Ascending aorta (tissue), 2 donors: ENCODE results near the gene GTF3C4. TPM values are rescaled to one million over a fixed set of nuclear protein-coding genes. Genes with fewer than 3 reads are reported as not detected.

Source experiments
- DNase-seq, 2 donors: peaks; one replicate each; pipeline ENCODE4 v3.0.0-alpha.2; 2019; ENCODE audit warnings: low spot score in 2 of 2
- H3K27ac ChIP-seq, 2 donors: fragments of 200-600 bp; sonication (generic); one replicate each; pipeline ENCODE4 v1.5.1; 2016 to 2017; ENCODE audit warnings: mild to moderate bottlenecking in 1 of 2
- H3K27me3 ChIP-seq: fragments of 200-600 bp; sonication (generic); one replicate; pipeline ENCODE4 v1.5.1; 2017
- H3K36me3 ChIP-seq, 2 donors: fragments of 200-600 bp; sonication (generic); one replicate each; pipeline ENCODE4 v1.5.1; 2016
- H3K4me1 ChIP-seq, 2 donors: fragments of 200-600 bp; sonication (generic); one replicate each; pipeline ENCODE4 v1.5.1; 2016 to 2017; ENCODE audit warnings: mild to moderate bottlenecking in 1 of 2
- H3K4me3 ChIP-seq, 2 donors: fragments of 200-600 bp; sonication (generic); one replicate each; pipeline ENCODE4 v1.5.1; 2016 to 2017; ENCODE audit warnings: mild to moderate bottlenecking in 1 of 2
- H3K9me3 ChIP-seq, 2 donors: fragments of 200-600 bp; sonication (generic); one replicate each; pipeline ENCODE4 v1.5.1; 2016
- CTCF ChIP-seq, 3 experiments: fragments of 200-600 bp in 2 of 3; fragments of 450-650 bp in 1 of 3; sonication (generic) in 2 of 3; IDR thresholded peaks; one replicate each; pipeline ENCODE4 v1.5.1; 2016 to 2019; ENCODE audit warnings: antibody characterized with exemption in 3 of 3, mild to moderate bottlenecking in 1 of 3, moderate library complexity in 1 of 3
- intact Hi-C: fragments of 100-400 bp; cut with DNase I; formaldehyde crosslinking; loops from one replicate; pipeline ENCODE4 v1.15.1; 2023
- total RNA-seq: library from RNA; depleted of rRNA; stranded (reverse); fragments of >200 nt; gene quantifications from one replicate; pipeline ENCODE4 v1.1.0, GENCODE V29; 2016

Gene GTF3C4
- total RNA-seq, 1 donor from 2014 or later: 9.8 TPM

GRCh38 chr9:132731230-132731629 is 61.0 kb downstream of the GTF3C4 start:
- no peak overlapping the region for H3K4me3 ChIP-seq
- no peak for TF ChIP-seq CTCF (IDR thresholded peaks at IDR 0.05)
- H3K4me1 ChIP-seq: no peaks in the 10 kb centered on the region
- no peak for DNase-seq
- intact Hi-C loops: no loop called here
- H3K27ac ChIP-seq: no peak overlapping the region
- no peaks in the 10 kb centered on the region for H3K36me3 ChIP-seq
- H3K27me3 ChIP-seq: no peaks in the 10 kb centered on the region
- H3K9me3 ChIP-seq: no peaks in the 10 kb centered on the region

- intact Hi-C loops: no loop called here
- no peak for TF ChIP-seq CTCF (IDR thresholded peaks at IDR 0.05)
- Histone ChIP-seq H3K27ac (no peak overlapping the region), H3K27me3 (no peaks in the 10 kb centered on the region), H3K4me3 (no peak overlapping the region), H3K36me3 (no peaks in the 10 kb centered on the region), H3K4me1 (no peaks in the 10 kb centered on the region), H3K9me3 (no peaks in the 10 kb centered on the region)
- no peak for DNase-seq
Measured at GRCh38 chr9:132732326-132733259, 62.3 kb downstream of the GTF3C4 start.

GRCh38 chr9:132733260-132733815 is 63.1 kb downstream of the GTF3C4 start:
- Histone ChIP-seq H3K27ac (no peak overlapping the region), H3K4me1 (no peaks in the 10 kb centered on the region), H3K4me3 (no peak overlapping the region), H3K27me3 (no peaks in the 10 kb centered on the region), H3K9me3 (no peaks in the 10 kb centered on the region), H3K36me3 (no peaks in the 10 kb centered on the region)
- TF ChIP-seq CTCF (IDR thresholded peaks at IDR 0.05): no peak
- DNase-seq: no peak
- intact Hi-C loops: no loop called here

- Histone ChIP-seq H3K4me3 (no peak overlapping the region), H3K36me3 (no peaks in the 10 kb centered on the region), H3K4me1 (no peaks in the 10 kb centered on the region), H3K27me3 (no peaks in the 10 kb centered on the region), H3K27ac (no peak overlapping the region), H3K9me3 (no peaks in the 10 kb centered on the region)
- DNase-seq: no peak
- intact Hi-C loops: no loop called here
- TF ChIP-seq CTCF (IDR thresholded peaks at IDR 0.05): no peak
Measured at GRCh38 chr9:132739710-132740310, 69.5 kb downstream of the GTF3C4 start.

- TF ChIP-seq CTCF (IDR thresholded peaks at IDR 0.05): no peak
- Histone ChIP-seq H3K27ac (no peak overlapping the region), H3K27me3 (no peaks in the 10 kb centered on the region), H3K4me3 (no peak overlapping the region), H3K36me3 (no peaks in the 10 kb centered on the region), H3K4me1 (no peaks in the 10 kb centered on the region), H3K9me3 (no peaks in the 10 kb centered on the region)
- intact Hi-C loops: no loop called here
- no peak for DNase-seq
Measured at GRCh38 chr9:132740526-132741309, 70.5 kb downstream of the GTF3C4 start.
